Mucosa of rectum (tissue), 2 donors: ENCODE data around the gene MAP2K5.

Experiments used
- H3K27ac ChIP-seq, 2 donors: one replicate each; pipeline ENCODE4 v1.7.0; 2013; ENCODE audit warnings: inconsistent platforms in 2 of 2, low read depth in 2 of 2, low read length in 2 of 2
- H3K27me3 ChIP-seq, 2 donors: one replicate each; pipeline ENCODE4 v1.7.0; 2013; ENCODE audit warnings: low read length in 2 of 2; ENCODE audit not compliant: control insufficient read depth in 2 of 2, insufficient read depth in 2 of 2
- H3K36me3 ChIP-seq, 2 donors: one replicate each; pipeline ENCODE4 v1.7.0; 2013; ENCODE audit warnings: low read length in 2 of 2; ENCODE audit not compliant: control insufficient read depth in 2 of 2, insufficient read depth in 2 of 2
- H3K4me1 ChIP-seq, 2 donors: one replicate each; pipeline ENCODE4 v1.7.0; 2013; ENCODE audit warnings: low read length in 2 of 2, mild to moderate bottlenecking in 1 of 2; ENCODE audit not compliant: control insufficient read depth in 2 of 2, insufficient read depth in 2 of 2
- H3K4me3 ChIP-seq, 2 donors: one replicate each; pipeline ENCODE4 v1.7.0; 2013; ENCODE audit warnings: low read length in 2 of 2
- H3K9ac ChIP-seq, 2 donors: one replicate each; pipeline ENCODE4 v1.7.0; 2013; ENCODE audit warnings: low read length in 2 of 2, low read depth in 1 of 2, mild to moderate bottlenecking in 1 of 2
- H3K9me3 ChIP-seq, 2 donors: one replicate each; pipeline ENCODE4 v1.7.0; 2013; ENCODE audit warnings: low read length in 2 of 2; ENCODE audit not compliant: control insufficient read depth in 2 of 2
- donor health status: healthy.
- donor health status: Normal muscosa, but diverticular disease.

Gene MAP2K5

DNA sequence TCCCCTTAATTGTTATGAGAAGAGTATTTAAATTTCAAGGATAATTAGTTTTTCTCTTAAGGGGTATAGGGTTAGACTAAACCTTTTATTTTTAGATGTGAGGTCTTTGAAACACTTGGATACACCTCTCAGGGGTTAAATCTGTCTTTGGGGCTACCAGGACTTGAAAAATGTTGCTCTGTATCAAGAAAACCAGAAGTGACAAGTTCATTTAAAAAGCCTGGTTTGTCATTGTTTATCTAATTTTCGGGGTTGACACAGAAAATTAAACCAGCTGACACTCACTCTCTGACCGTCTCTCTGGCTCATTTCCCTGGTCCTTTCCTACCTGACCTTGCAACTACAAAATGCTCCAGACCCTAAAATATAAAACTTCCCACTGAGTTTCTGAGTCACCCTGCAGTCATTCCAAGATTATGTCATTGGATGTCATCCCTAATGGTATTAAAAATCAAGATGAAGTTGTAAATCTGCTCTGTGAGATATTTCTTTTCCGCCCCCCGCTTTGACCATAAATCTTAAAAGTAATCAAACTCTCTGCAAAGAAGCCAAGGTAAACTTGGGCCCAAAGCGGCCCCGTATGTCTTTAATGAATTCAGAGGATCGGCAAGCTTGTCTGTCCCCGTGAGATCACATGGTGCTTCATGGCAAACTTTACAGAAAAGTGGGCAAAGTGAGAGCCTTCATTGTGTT lies 249.9 kb downstream of the MAP2K5 start:
- Histone ChIP-seq H3K9ac (no peak overlapping the region), H3K36me3 (no peaks in the 10 kb centered on the region), H3K4me1 (no peaks in the 10 kb centered on the region), H3K27ac (no peak overlapping the region), H3K4me3 (no peak overlapping the region), H3K9me3 (no peaks in the 10 kb centered on the region), H3K27me3 (no peaks in the 10 kb centered on the region)

DNA sequence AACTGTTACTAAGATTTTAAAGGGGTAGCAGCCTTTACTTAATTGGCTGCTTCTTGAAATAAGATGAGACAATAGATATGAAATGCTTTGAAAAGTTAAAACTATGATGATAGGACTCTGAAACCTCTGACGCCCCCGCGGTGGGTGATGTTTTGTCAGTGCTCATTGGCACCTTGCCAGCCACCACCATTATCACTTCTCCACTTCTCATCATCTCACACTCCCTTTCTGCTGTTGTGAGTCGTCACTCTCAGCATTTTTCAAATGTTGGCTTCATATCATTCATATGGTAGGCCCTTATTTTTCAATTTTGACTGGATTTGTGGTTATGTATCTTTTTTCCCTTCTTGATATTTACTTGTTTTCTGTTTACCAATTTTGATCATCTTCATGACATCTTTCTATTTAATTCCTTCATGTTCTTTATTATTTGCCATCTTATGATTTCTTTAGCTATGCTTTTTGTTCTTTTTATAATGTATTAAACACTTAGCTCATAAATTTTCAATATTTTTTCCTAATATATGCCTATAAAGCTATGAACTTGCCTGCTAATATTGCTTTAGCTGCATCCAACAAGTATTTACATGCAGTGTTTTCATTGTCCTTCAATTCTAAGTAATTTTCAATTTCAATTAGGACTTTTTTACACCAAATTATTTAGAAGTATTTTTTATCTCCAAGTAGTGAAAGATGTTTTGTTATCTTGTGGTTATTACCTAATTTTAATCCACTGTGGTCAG lies 252.5 kb downstream of the MAP2K5 start:
- Histone ChIP-seq H3K9me3 (no peaks in the 10 kb centered on the region), H3K4me1 (no peaks in the 10 kb centered on the region), H3K9ac (no peak overlapping the region), H3K27ac (no peak overlapping the region), H3K27me3 (no peaks in the 10 kb centered on the region), H3K36me3 (peaks cover 2 to 3% of the 10 kb centered on the region in 2 donors), H3K4me3 (no peak overlapping the region)

- Histone ChIP-seq H3K4me1 (no peaks in the 10 kb centered on the region), H3K36me3 (peaks cover 2 to 3% of the 10 kb centered on the region in 2 donors), H3K9me3 (no peaks in the 10 kb centered on the region), H3K27me3 (no peaks in the 10 kb centered on the region), H3K27ac (no peak overlapping the region), H3K9ac (no peak overlapping the region), H3K4me3 (no peak overlapping the region)
Measured at GRCh38 chr15:67796196-67797127, 254.0 kb downstream of the MAP2K5 start.

DNA sequence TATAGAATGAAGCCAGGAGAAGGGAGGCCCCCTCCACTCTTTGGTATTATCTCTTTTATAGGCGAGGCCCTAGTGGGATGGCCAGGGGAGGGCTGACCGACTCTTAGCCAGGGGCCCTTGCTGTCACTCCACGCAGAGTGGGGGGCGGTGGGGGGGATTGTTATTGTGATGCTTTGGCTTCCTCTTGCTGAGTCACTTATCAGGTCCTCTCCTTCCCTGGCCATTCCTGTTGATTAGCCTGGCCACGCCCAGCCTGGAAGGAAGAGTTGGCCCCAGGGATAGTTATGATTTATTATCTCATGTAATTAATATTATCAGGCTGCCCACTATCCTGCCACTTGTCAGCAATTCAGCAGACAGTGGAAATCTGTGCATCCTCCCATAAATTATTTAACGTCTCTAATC lies 257.3 kb downstream of the MAP2K5 start:
- Histone ChIP-seq H3K4me1 (no peaks in the 10 kb centered on the region), H3K27ac (no peak overlapping the region), H3K9ac (no peak overlapping the region), H3K4me3 (no peak overlapping the region), H3K9me3 (no peaks in the 10 kb centered on the region), H3K36me3 (peaks cover 2 to 3% of the 10 kb centered on the region in 2 donors), H3K27me3 (no peaks in the 10 kb centered on the region)

DNA sequence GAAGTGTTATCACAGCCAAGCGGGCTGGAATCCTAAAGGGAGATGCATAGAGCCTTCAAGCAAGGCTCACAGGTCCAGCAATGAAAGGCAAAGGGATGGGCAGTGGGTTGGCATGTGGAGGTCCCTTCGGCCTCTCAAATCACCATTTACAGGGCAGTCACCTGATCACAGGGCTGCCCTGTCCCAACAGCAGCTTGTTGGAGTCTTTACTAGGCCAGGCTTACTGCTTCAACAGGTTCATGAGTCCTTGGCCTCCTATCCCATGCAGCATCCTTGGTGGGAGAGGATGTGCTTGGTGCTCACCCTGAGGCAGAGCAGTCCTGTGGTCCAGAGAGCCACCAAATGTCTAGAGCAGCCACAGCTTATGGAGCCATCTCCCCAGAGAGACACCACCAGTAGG lies 258.6 kb downstream of the MAP2K5 start:
- Histone ChIP-seq H3K36me3 (peaks cover 3 to 4% of the 10 kb centered on the region in 2 donors), H3K9ac (no peak overlapping the region), H3K9me3 (no peaks in the 10 kb centered on the region), H3K4me3 (no peak overlapping the region), H3K27ac (no peak overlapping the region), H3K27me3 (no peaks in the 10 kb centered on the region), H3K4me1 (no peaks in the 10 kb centered on the region)

- Histone ChIP-seq H3K27me3 (no peaks in the 10 kb centered on the region), H3K4me3 (no peak overlapping the region), H3K4me1 (no peaks in the 10 kb centered on the region), H3K9me3 (no peaks in the 10 kb centered on the region), H3K36me3 (peaks cover 3 to 7% of the 10 kb centered on the region in 2 donors), H3K9ac (no peak overlapping the region), H3K27ac (no peak overlapping the region)
Measured at GRCh38 chr15:67801926-67802914, 259.7 kb downstream of the MAP2K5 start.

- H3K4me3 ChIP-seq = no peak overlapping the region
- H3K27ac ChIP-seq = no peak overlapping the region
- no peaks in the 10 kb centered on the region for H3K4me1 ChIP-seq
- H3K36me3 ChIP-seq = peaks cover 0 to 12% of the 10 kb centered on the region in 2 donors
- H3K9me3 ChIP-seq = no peaks in the 10 kb centered on the region
- no peak overlapping the region for H3K9ac ChIP-seq
- H3K27me3 ChIP-seq = no peaks in the 10 kb centered on the region
Measured at GRCh38 chr15:67803299-67803698, 260.8 kb downstream of the MAP2K5 start.

DNA sequence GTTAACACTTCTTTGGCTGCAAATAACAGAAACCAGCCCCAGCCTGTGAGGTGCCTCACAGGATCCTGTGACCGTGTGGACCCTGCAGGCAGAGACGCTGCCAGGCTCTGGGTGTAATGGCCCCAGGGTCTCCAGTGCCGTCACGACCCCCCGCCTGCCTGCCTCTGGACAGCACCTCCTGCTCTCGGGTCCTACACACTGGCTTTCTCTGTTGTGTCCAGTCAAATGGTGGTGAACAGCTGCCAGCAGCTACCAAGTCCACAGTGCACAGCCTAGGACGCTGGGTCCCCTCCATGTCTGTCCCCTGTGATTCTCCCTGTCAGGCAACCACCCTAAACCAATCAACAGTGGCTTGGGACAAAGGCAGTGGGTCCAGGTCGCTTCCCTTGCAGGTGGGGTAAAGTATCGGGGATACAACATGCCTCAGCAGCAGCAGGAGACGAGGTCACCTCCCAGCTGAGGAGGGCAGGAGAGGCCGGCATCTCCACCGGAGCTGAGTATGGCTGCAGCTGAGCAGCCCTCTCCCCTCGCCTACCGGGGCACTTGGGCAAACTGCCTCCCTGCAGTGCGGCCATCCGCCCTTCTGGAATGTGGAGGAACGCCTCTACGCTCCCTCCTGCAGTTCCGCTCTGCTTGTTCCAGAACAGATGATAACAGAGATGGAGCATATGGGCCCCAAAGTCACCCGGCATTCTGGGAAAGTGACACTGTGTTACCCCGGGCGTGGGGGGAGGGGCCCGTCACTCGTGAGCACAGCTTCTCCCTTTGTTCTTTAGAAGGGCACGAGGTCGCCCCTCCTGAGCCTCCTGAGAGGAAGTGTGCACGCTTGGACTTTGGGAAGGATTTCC lies 261.7 kb downstream of the MAP2K5 start:
- H3K9ac ChIP-seq = no peak overlapping the region
- H3K36me3 ChIP-seq = peaks cover 2 to 17% of the 10 kb centered on the region in 2 donors
- H3K4me1 ChIP-seq = no peaks in the 10 kb centered on the region
- H3K27me3 ChIP-seq = no peaks in the 10 kb centered on the region
- no peak overlapping the region for H3K4me3 ChIP-seq
- H3K9me3 ChIP-seq = no peaks in the 10 kb centered on the region
- H3K27ac ChIP-seq = no peak overlapping the region
